ENCODE results near the gene ERBB2. TPM values are rescaled to one million over a fixed set of nuclear protein-coding genes. Genes with fewer than 3 reads are reported as not detected.
A peak's percentile ranks its signal among the peaks of the same experiment; 100 is the strongest.

Gene ERBB2
- total and polyA plus RNA-seq, 2 of the 13 experiments (the other 11 are each of a cell fraction or from before 2014, with no cell fraction given): 57.7 to 64.1 TPM

DNA sequence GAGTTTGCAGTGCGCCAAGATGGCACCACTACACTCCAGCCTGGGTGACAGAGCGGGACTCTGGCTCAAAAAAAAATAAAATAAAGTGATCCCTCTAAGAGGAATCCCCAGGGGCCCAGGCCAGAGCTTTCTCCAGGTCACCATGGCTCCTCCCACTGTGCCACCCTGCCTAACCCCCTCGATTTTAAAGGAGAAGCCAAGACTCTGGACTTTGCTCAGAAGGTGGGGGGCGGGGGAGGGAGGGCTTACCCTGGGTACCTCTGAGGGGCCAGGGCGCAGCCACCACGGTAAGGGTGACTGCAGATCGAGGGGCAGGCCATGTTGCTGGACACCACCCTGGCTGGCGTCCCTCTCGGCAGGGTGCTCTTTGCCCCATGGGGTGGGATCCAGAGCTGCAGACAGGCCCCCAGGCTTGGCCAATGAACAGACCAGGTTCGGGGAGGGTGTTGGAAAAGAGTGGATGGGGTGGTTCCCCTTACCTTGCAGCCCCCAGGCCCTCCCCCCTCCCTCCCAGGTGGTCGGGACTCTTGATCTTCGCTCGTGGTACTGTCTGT lies 37.4 kb downstream of the ERBB2 start (continued):
- TF ChIP-seq ZNF577 (CRISPR knock-in tag; IDR thresholded peaks at IDR 0.05; ENCODE audit: borderline replicate concordance, low read depth) (no peak), ZNF253 (CRISPR knock-in tag; IDR thresholded peaks at IDR 0.05; ENCODE audit: borderline replicate concordance) (no peak), MATR3 (CRISPR knock-in tag; IDR thresholded peaks at IDR 0.05) (no peak), TSC22D2 (CRISPR knock-in tag; IDR thresholded peaks at IDR 0.05; ENCODE audit: borderline replicate concordance) (0 out of 2 replicates have a peak, but pooled peaks have one; percentile 30), ATM (IDR thresholded peaks at IDR 0.05; ENCODE audit: borderline replicate concordance) (no peak), ZNF510 (CRISPR knock-in tag; IDR thresholded peaks at IDR 0.05; ENCODE audit: low read depth) (0 out of 2 replicates have a peak, but pooled peaks have one; percentile 16), ZMAT3 (CRISPR knock-in tag; conservative IDR thresholded peaks at IDR 0.05) (no peak), ZNF530 (CRISPR knock-in tag; IDR thresholded peaks at IDR 0.05; ENCODE audit: low read depth) (no peak), NFKBIZ (CRISPR knock-in tag; IDR thresholded peaks at IDR 0.05) (0 out of 2 replicates have a peak, but pooled peaks have one; percentile 30), ZEB1 (IDR thresholded peaks at IDR 0.05; ENCODE audit: insufficient replicate concordance, low read depth) (no peak), KDM3A (CRISPR knock-in tag; IDR thresholded peaks at IDR 0.05; ENCODE audit: low read depth) (0 out of 2 replicates have a peak, but pooled peaks have one; percentile 26), ZNF160 (CRISPR knock-in tag; IDR thresholded peaks at IDR 0.05) (0 out of 2 replicates have a peak, but pooled peaks have one; percentile 31), SP2 (CRISPR knock-in tag; IDR thresholded peaks at IDR 0.05) (0 out of 2 replicates have a peak, but pooled peaks have one; percentile 35), ZKSCAN8 (CRISPR knock-in tag; IDR thresholded peaks at IDR 0.05; ENCODE audit: borderline replicate concordance) (no peak), HNRNPUL1 (IDR thresholded peaks at IDR 0.05; ENCODE audit: low read depth, low read length) (no peak), ZNF660 (CRISPR knock-in tag; IDR thresholded peaks at IDR 0.05; ENCODE audit: borderline replicate concordance, low read depth) (0 out of 2 replicates have a peak, but pooled peaks have one; percentile 57), BCL6 (CRISPR knock-in tag; IDR thresholded peaks at IDR 0.05) (0 out of 2 replicates have a peak, but pooled peaks have one; percentile 21), ZNF446 (CRISPR knock-in tag; IDR thresholded peaks at IDR 0.05) (0 out of 2 replicates have a peak, but pooled peaks have one; percentile 1)
- TF ChIP-seq, protein P1, sequence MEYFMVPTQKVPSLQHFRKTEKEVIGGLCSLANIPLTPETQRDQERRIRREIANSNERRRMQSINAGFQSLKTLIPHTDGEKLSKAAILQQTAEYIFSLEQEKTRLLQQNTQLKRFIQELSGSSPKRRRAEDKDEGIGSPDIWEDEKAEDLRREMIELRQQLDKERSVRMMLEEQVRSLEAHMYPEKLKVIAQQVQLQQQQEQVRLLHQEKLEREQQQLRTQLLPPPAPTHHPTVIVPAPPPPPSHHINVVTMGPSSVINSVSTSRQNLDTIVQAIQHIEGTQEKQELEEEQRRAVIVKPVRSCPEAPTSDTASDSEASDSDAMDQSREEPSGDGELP (IDR thresholded peaks at IDR 0.05; ENCODE audit: borderline replicate concordance, low read depth): peak; percentile 50; the same call in 1 of the 2 replicates
- TF ChIP-seq, protein P2, sequence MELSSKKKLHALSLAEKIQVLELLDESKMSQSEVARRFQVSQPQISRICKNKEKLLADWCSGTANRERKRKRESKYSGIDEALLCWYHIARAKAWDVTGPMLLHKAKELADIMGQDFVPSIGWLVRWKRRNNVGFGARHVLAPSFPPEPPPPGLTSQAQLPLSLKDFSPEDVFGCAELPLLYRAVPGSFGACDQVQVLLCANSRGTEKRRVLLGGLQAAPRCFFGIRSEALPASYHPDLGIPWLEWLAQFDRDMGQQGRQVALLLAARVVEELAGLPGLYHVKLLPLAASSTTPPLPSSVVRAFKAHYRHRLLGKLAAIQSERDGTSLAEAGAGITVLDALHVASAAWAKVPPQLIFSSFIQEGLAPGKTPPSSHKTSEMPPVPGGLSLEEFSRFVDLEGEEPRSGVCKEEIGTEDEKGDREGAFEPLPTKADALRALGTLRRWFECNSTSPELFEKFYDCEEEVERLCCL (CRISPR knock-in tag; IDR thresholded peaks at IDR 0.05; ENCODE audit: borderline replicate concordance): no peak
- TF ChIP-seq, protein P3, sequence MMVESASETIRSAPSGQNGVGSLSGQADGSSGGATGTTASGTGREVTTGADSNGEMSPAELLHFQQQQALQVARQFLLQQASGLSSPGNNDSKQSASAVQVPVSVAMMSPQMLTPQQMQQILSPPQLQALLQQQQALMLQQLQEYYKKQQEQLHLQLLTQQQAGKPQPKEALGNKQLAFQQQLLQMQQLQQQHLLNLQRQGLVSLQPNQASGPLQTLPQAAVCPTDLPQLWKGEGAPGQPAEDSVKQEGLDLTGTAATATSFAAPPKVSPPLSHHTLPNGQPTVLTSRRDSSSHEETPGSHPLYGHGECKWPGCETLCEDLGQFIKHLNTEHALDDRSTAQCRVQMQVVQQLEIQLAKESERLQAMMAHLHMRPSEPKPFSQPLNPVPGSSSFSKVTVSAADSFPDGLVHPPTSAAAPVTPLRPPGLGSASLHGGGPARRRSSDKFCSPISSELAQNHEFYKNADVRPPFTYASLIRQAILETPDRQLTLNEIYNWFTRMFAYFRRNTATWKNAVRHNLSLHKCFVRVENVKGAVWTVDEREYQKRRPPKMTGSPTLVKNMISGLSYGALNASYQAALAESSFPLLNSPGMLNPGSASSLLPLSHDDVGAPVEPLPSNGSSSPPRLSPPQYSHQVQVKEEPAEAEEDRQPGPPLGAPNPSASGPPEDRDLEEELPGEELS (CRISPR knock-in tag; IDR thresholded peaks at IDR 0.05): 0 out of 2 replicates have a peak, but pooled peaks have one; percentile 10
- TF ChIP-seq, protein P4, sequence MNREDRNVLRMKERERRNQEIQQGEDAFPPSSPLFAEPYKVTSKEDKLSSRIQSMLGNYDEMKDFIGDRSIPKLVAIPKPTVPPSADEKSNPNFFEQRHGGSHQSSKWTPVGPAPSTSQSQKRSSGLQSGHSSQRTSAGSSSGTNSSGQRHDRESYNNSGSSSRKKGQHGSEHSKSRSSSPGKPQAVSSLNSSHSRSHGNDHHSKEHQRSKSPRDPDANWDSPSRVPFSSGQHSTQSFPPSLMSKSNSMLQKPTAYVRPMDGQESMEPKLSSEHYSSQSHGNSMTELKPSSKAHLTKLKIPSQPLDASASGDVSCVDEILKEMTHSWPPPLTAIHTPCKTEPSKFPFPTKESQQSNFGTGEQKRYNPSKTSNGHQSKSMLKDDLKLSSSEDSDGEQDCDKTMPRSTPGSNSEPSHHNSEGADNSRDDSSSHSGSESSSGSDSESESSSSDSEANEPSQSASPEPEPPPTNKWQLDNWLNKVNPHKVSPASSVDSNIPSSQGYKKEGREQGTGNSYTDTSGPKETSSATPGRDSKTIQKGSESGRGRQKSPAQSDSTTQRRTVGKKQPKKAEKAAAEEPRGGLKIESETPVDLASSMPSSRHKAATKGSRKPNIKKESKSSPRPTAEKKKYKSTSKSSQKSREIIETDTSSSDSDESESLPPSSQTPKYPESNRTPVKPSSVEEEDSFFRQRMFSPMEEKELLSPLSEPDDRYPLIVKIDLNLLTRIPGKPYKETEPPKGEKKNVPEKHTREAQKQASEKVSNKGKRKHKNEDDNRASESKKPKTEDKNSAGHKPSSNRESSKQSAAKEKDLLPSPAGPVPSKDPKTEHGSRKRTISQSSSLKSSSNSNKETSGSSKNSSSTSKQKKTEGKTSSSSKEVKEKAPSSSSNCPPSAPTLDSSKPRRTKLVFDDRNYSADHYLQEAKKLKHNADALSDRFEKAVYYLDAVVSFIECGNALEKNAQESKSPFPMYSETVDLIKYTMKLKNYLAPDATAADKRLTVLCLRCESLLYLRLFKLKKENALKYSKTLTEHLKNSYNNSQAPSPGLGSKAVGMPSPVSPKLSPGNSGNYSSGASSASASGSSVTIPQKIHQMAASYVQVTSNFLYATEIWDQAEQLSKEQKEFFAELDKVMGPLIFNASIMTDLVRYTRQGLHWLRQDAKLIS (CRISPR knock-in tag; IDR thresholded peaks at IDR 0.05): peak; percentile 19; the same call in 1 of the 2 replicates
